GM08714 (cell line): ENCODE data around the gene OCA2.
"Not testable (repeated sequence)": the region's sequence is repeated elsewhere in the genome, so short reads cannot be mapped to it uniquely, and the experiment has no call there.

Experiments
- H3K4me3 ChIP-seq: fragments of 200-500 bp; sonication (Bioruptor generic); 2 replicates; pipeline ENCODE4 v1.5.1; 2014; ENCODE audit warnings: mild to moderate bottlenecking, low read length, inconsistent platforms
- ZNF274 ChIP-seq: IDR thresholded peaks from 2 replicates; pipeline ENCODE4 v1.6.1; 2012; ENCODE audit warnings: mild to moderate bottlenecking, low read depth, low read length

OCA2 gene

GRCh38 chr15:27784107-27784506 is 315.0 kb downstream of the OCA2 start:
- no peak for TF ChIP-seq ZNF274
- no peak overlapping the region for H3K4me3 ChIP-seq

- no peak for TF ChIP-seq ZNF274
- H3K4me3 ChIP-seq, result no peak overlapping the region
These were observed 315.4 kb downstream of the OCA2 start for GRCh38 chr15:27783678-27784077.

DNA sequence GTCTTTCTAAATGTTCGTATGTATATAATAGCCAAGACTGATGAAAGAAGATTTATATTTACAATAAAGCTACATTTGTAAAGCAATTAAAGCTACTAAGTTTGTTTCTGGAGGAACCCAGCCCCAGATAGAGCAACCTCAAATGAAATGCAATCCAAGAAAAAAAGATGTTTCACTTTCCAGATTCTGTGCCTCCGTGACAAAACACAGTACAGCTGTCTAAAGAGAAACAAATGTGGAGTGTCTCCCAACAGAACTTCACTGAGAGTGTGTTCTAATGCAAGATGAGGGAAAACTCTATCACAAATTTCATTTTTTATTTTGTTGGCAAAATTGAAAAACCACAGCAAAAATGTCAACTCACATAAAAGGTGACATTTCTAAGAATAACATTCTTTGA is 317.0 kb downstream of the OCA2 start:
- H3K4me3 ChIP-seq, result no peak overlapping the region
- TF ChIP-seq ZNF274, result no peak

DNA sequence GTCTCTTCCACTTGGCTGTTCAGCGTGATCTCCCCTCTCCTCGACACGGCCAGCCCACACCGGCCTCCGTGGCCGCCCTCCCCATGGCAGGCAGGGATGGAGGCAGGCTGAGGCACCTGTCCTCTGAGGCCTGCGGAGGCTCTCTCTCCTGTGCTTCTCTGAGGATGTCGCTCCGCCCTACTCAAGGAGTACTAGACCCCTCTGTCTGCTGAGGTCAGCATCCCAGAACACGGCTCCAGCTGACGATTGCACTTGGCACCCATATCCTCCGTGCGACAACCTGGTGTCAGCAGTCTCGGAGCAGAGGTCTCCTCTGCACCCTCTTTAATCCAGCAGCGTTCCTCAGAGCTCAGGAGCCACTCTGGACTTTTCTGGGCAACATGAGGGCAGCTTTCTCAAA is 322.6 kb downstream of the OCA2 start:
- no peak overlapping the region for H3K4me3 ChIP-seq
- no peak for TF ChIP-seq ZNF274

GRCh38 chr15:27774638-27775037 is 324.5 kb downstream of the OCA2 start:
- H3K4me3 ChIP-seq, result no peak overlapping the region
- no peak for TF ChIP-seq ZNF274

GRCh38 chr15:27774191-27774590 is 324.9 kb downstream of the OCA2 start:
- TF ChIP-seq ZNF274, result no peak
- no peak overlapping the region for H3K4me3 ChIP-seq

DNA sequence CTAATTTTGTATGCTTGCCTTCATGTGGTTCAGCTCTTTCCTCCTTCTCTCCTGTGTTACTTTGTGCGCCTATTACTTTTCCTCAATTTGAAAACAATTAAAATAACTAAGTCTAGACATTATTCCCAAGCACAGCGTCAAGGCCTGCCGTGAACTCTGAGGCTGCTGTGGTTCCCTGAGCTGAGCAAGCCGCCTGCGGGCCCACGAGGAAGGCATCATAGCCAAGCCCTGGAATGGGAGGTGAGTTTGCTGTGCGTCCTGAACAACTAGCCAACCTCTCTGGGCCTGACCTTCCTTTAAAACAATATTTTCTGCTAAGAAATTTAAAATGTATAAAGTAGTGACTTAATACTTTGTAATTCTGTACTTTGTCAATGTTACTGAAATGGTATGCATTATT is 327.2 kb downstream of the OCA2 start:
- TF ChIP-seq ZNF274, result no peak
- no peak overlapping the region for H3K4me3 ChIP-seq

- no peak overlapping the region for H3K4me3 ChIP-seq
- TF ChIP-seq ZNF274, result no peak
These were observed 328.2 kb downstream of the OCA2 start for GRCh38 chr15:27770769-27771554.

- no peak for TF ChIP-seq ZNF274
- H3K4me3 ChIP-seq, result no peak overlapping the region
These were observed 329.0 kb downstream of the OCA2 start for GRCh38 chr15:27770086-27770607.

GRCh38 chr15:27769652-27770051 is 329.5 kb downstream of the OCA2 start:
- TF ChIP-seq ZNF274, result no peak
- H3K4me3 ChIP-seq, result no peak overlapping the region

- TF ChIP-seq ZNF274, result no peak
- H3K4me3 ChIP-seq, result no peak overlapping the region
These were observed 330.2 kb downstream of the OCA2 start for GRCh38 chr15:27768732-27769475.

DNA sequence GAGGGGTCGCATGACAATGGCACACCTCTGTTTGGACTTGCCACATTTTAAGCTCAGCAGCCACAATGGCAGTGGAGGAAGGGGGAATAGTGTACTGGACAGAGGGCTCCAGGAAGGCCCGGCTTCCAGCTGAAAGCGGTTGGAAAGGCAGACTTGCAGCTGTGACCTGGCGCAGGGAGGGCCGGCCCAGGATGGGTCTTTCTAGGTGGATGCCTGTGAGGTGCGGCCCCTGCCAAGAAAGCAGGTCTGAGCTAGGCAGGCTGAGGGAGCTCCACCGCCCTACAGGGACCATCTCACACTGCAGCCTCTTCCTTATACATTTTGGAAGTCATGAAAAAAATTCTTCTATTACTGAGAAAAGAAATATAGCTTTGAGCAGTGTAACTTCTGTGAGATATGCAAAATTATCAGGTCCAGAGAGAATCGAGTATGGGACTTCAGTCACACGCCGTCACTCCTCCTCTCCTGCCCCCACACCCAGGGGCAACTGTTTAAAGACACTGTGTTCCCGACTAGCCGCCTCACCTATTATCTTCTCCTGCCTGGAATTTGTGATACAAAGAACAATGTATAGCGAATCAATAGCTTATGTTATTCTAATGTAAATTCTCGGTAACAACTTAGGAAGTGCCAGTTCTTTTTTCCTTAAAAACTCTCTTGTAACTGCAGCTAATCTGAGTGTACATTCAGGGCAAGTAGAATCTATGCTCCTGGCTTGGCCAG is 331.0 kb downstream of the OCA2 start:
- no peak for TF ChIP-seq ZNF274
- no peak overlapping the region for H3K4me3 ChIP-seq

DNA sequence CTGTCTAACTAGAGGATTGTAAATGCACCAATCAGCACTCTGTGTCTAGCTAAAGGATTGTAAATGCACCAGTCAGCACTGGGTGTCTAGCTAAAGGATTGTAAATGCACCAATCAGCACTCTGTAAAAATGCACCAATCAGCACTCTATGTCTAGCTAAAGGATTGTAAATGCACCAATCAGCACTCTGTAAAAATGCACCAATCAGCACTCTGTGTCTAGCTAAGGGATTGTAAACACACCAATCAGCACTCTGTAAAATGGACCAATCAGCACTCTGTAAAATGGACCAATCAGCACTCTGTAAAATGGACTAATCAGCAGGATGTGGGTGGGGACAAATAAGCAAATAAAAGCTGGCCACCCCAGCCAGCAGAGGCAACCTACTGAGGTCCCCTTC is 331.7 kb downstream of the OCA2 start:
- not testable (repeated sequence) for H3K4me3 ChIP-seq

DNA sequence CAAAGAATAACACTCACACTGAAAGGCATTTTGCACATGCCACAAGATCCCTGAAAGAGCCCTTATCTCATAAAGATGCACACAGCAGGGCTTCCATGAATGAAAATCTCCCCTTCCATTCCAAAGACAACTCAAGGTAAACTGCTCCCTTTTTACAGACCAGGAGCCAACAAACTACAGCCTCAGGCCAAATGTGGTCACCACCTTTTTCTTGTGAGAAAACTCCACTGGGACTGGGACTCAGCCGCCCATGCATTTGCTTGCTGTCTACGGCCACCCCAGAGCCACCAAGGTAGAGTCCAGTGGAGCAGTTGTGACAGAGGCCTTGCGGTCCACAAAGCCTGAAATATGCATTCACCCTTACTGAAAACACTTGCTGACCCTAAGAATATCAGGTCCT is 334.8 kb downstream of the OCA2 start:
- no peak overlapping the region for H3K4me3 ChIP-seq
- no peak for TF ChIP-seq ZNF274

DNA sequence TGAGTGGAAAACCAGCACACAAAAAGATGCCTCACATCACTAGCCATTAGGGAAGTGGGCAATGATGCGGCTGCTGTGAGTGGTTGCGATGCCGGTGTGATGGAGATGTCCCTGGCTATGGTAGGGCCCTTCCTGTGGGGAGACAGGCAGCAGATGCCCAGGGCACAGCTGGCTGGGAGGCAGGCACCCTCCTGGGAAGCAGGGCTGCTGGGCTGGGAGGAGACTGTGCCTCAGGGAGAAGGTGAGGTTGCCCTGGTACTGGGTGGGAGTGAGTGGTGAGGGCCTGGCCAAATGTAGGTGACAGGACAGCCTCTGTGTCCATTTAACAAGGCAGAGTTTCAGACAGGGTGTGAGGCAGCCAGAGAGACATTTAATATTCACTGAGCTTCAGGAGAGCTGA is 335.6 kb downstream of the OCA2 start:
- no peak overlapping the region for H3K4me3 ChIP-seq
- no peak for TF ChIP-seq ZNF274

DNA sequence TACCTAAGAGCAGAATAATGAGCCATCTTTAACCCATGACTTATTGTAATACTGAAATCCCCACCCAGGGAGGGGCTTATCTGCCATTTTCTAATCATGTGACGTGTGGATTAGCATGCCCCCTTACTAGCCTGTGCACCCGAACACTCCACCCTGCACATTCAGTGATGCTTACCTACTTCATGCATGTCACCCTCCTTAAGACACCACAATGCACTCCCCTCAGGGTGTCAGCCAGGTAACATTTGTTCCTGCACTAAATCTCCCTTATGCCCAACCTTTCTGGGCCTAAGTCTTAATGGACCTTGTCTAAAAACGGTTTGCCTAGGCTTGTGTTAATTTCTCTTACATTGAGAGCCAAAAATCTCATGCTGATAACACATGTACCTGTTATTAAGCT is 336.6 kb downstream of the OCA2 start:
- no peak for TF ChIP-seq ZNF274
- no peak overlapping the region for H3K4me3 ChIP-seq
